ENCODE results near the gene MAML2. TPM values are rescaled to one million over a fixed set of nuclear protein-coding genes. Genes with fewer than 3 reads are reported as not detected.

Gene MAML2
- total and polyA plus RNA-seq, 2 of the 8 experiments (the other 6 are each of a cell fraction or from before 2014, with no cell fraction given), result 3.8 to 6.6 TPM

- TF ChIP-seq CBX5 (IDR thresholded peaks at IDR 0.05; ENCODE audit: low read depth, low read length) (no peak), TBP (IDR thresholded peaks at IDR 0.05; ENCODE audit: low read depth, low read length) (no peak), POU5F1 (IDR thresholded peaks at IDR 0.05; ENCODE audit: low read depth, low read length) (no peak), TEAD4 (IDR thresholded peaks at IDR 0.05; ENCODE audit: low read depth, low read length) (no peak)
These were observed 392.1 kb downstream of the MAML2 start (continued) for GRCh38 chr11:95950905-95951304.
